Spleen (tissue), 11 donors: ENCODE measurements around the gene PSD2. TPM values are rescaled to one million over a fixed set of nuclear protein-coding genes. Genes with fewer than 3 reads are reported as not detected.

ENCODE experiments used
- DNase-seq: peaks from one replicate; pipeline ENCODE4 v3.0.0-alpha.2; 2020
- H3K27ac ChIP-seq, 8 donors: fragments of 200-600 bp; sonication (generic) in 7 of 8; 1 replicate in 4 of 8; 2 replicates in 4 of 8; pipeline versions ENCODE4 v1.5.0 to v1.8.0; 2016 to 2021; ENCODE audit warnings: inconsistent platforms in 4 of 8, mild to moderate bottlenecking in 4 of 8, moderate library complexity in 1 of 8
- H3K27me3 ChIP-seq, 7 donors: fragments of 200-600 bp; sonication (generic) in 6 of 7; replicated peaks in 1 of 7; 1 replicate in 4 of 7; 2 replicates in 3 of 7; pipeline versions ENCODE4 v1.5.0 to v1.8.0; 2016 to 2021; ENCODE audit warnings: inconsistent platforms in 3 of 7, mild to moderate bottlenecking in 1 of 7
- H3K36me3 ChIP-seq, 6 donors: fragments of 200-600 bp; sonication (generic) in 5 of 6; 1 replicate in 4 of 6; 2 replicates in 2 of 6; pipeline versions ENCODE4 v1.5.0 to v1.8.0; 2016 to 2021; ENCODE audit warnings: inconsistent platforms in 2 of 6
- H3K4me1 ChIP-seq, 6 donors: fragments of 200-600 bp; sonication (generic) in 5 of 6; 1 replicate in 3 of 6; 2 replicates in 3 of 6; pipeline versions ENCODE4 v1.5.0 to v1.8.0; 2016 to 2021; ENCODE audit warnings: inconsistent platforms in 3 of 6
- H3K4me3 ChIP-seq, 8 donors: fragments of 200-600 bp; sonication (generic) in 7 of 8; 1 replicate in 4 of 8; 2 replicates in 4 of 8; pipeline versions ENCODE4 v1.5.0 to v1.8.0; 2016 to 2021; ENCODE audit warnings: inconsistent platforms in 4 of 8, mild to moderate bottlenecking in 4 of 8, moderate library complexity in 2 of 8
- H3K9me3 ChIP-seq, 8 donors: fragments of 200-600 bp; sonication (generic) in 7 of 8; 1 replicate in 4 of 8; 2 replicates in 4 of 8; pipeline versions ENCODE4 v1.5.0 to v1.8.0; 2016 to 2021; ENCODE audit warnings: inconsistent platforms in 4 of 8
- CTCF ChIP-seq, 11 experiments: fragments of 200-600 bp in 7 of 11; fragments of 450-650 bp in 4 of 11; sonication (generic) in 4 of 11; IDR thresholded peaks in 8 of 11; conservative IDR thresholded peaks in 3 of 11; 1 replicate in 7 of 11; 2 replicates in 4 of 11; pipeline versions ENCODE4 v1.4.0 to v1.8.0; 2016 to 2021; ENCODE audit warnings: antibody characterized with exemption in 11 of 11, inconsistent platforms in 4 of 11, mild to moderate bottlenecking in 1 of 11
- POLR2A ChIP-seq, 3 donors: fragments of 450-650 bp; IDR thresholded peaks; one replicate each; pipeline ENCODE4 v1.5.1; 2017; ENCODE audit warnings: antibody characterized with exemption in 3 of 3, mild to moderate bottlenecking in 1 of 3
- POLR2AphosphoS5 ChIP-seq, 3 donors: sonication (generic); formaldehyde crosslinking; IDR thresholded peaks; one replicate each; pipeline ENCODE4 v1.5.1; 2017; ENCODE audit warnings: antibody characterized with exemption in 3 of 3
- WGBS, 5 donors: extraction: QIAGEN DNeasy Blood & Tissue Kit in 3 of 5; methylation state at CpG; one replicate each; pipeline versions ENCODE4 v1.1.5 to v1.1.7; 2013 to 2018; 5-methylcytosine and 5-hydroxymethylcytosine counted together
- intact Hi-C: fragments of 100-400 bp; cut with DNase I; formaldehyde crosslinking; loops from one replicate; pipeline ENCODE4 v1.15.0; 2023; ENCODE audit warnings: low total_unique reads
- polyA plus RNA-seq, 3 donors: library from polyadenylated mRNA; stranded (reverse); fragments of 200-250 nt; gene quantifications; one replicate each; pipeline ENCODE4 v1.2.1, GENCODE V29; 2013
- total RNA-seq, 7 donors: library from RNA; depleted of rRNA in 3 of 7; stranded (reverse); fragments of >200 nt in 3 of 7; fragmentation: NEBNext Ultra II Directional in 4 of 7; extraction: Animal tissue kit (Norgen Biotek cat#: 25700) in 4 of 7; gene quantifications; one replicate each; pipeline versions ENCODE4 v1.1.0 to v1.2.1, GENCODE V29; 2016 to 2021
- donor health status: healthy with polysubstance abuse.
- donor health status: DM: no; HTN: no; CAD: no; lungs with moderate emphysema.
- donor health status: DM: no; HTN: no; CAD: no.
- donor health status: Bipolar disorder and iron deficiency.
- donor health status: healthy.
- donor health status: DM: no; HTN: no; CAD: no.
- donor health status: DM: yes; HTN: yes; CAD: no.

PSD2 gene
- total and polyA plus RNA-seq, 10 donors, result 0.03 to 0.42 (median 0.21) TPM; not detected in 1

GRCh38 chr5:139825690-139826089, 30.1 kb downstream of the PSD2 start:
- intact Hi-C loops, result no loop called here
- no peak for TF ChIP-seq POLR2AphosphoS5 (IDR thresholded peaks at IDR 0.05)
- TF ChIP-seq POLR2A (IDR thresholded peaks at IDR 0.05), result no peak
- no peak for TF ChIP-seq CTCF (IDR thresholded peaks at IDR 0.05 in 8 of 11, conservative IDR thresholded peaks at IDR 0.05 in 3 of 11)

GRCh38 chr5:139828207-139828895, 32.7 kb downstream of the PSD2 start:
- Histone ChIP-seq H3K4me1 (no peaks in the 10 kb centered on the region), H3K9me3 (no peaks in the 10 kb centered on the region), H3K27me3 (peaks cover 0 to 9% (median 0%) of the 10 kb centered on the region in 7 donors), H3K27ac (no peak overlapping the region), H3K4me3 (no peak overlapping the region), H3K36me3 (no peaks in the 10 kb centered on the region)
- TF ChIP-seq CTCF (IDR thresholded peaks at IDR 0.05 in 8 of 11, conservative IDR thresholded peaks at IDR 0.05 in 3 of 11) (no peak), POLR2AphosphoS5 (IDR thresholded peaks at IDR 0.05) (no peak), POLR2A (IDR thresholded peaks at IDR 0.05) (no peak)
- peak; percentile 38 for DNase-seq
- intact Hi-C loops, result no loop called here
- 75 to 85% (median 83%) methylated on average over 8 of the region's 8 CpGs for WGBS, 5 donors

More at GRCh38 chr5:139825690-139826089, 30.1 kb downstream of the PSD2 start:
- H3K4me3 ChIP-seq, result no peak overlapping the region
- H3K27ac ChIP-seq, result no peak overlapping the region
- 83 to 87% (median 85%) methylated on average over 7 of the region's 7 CpGs for WGBS, 5 donors
- H3K9me3 ChIP-seq, result no peaks in the 10 kb centered on the region
- no peaks in the 10 kb centered on the region for H3K36me3 ChIP-seq
- no peaks in the 10 kb centered on the region for H3K4me1 ChIP-seq
- no peak for DNase-seq
- H3K27me3 ChIP-seq, result no peaks in the 10 kb centered on the region

GRCh38 chr5:139829471-139829870, 33.9 kb downstream of the PSD2 start:
- Histone ChIP-seq H3K36me3 (no peaks in the 10 kb centered on the region), H3K27me3 (peaks cover 0 to 9% (median 0%) of the 10 kb centered on the region in 7 donors), H3K4me1 (no peaks in the 10 kb centered on the region), H3K9me3 (no peaks in the 10 kb centered on the region), H3K4me3 (no peak overlapping the region), H3K27ac (no peak overlapping the region)
- TF ChIP-seq POLR2AphosphoS5 (IDR thresholded peaks at IDR 0.05) (no peak), CTCF (IDR thresholded peaks at IDR 0.05 in 8 of 11, conservative IDR thresholded peaks at IDR 0.05 in 3 of 11) (no peak), POLR2A (IDR thresholded peaks at IDR 0.05) (no peak)
- DNase-seq, result no peak
- intact Hi-C loops, result no loop called here
- 85 to 89% (median 87%) methylated on average over 6 of the region's 6 CpGs for WGBS, 5 donors

- no peaks in the 10 kb centered on the region for H3K4me1 ChIP-seq
- H3K4me3 ChIP-seq, result no peak overlapping the region
- 68 to 90% (median 68%) methylated on average over 3 of the region's 3 CpGs for WGBS, 5 donors
- TF ChIP-seq CTCF (IDR thresholded peaks at IDR 0.05 in 8 of 11, conservative IDR thresholded peaks at IDR 0.05 in 3 of 11) (no peak), POLR2AphosphoS5 (IDR thresholded peaks at IDR 0.05) (no peak), POLR2A (IDR thresholded peaks at IDR 0.05) (no peak)
- intact Hi-C loops, result no loop called here
- peaks cover 0 to 27% (median 0%) of the 10 kb centered on the region in 7 donors for H3K27me3 ChIP-seq
- no peaks in the 10 kb centered on the region for H3K36me3 ChIP-seq
- H3K9me3 ChIP-seq, result no peaks in the 10 kb centered on the region
- H3K27ac ChIP-seq, result no peak overlapping the region
- no peak for DNase-seq
These were observed 36.0 kb downstream of the PSD2 start for GRCh38 chr5:139831624-139832023.
